OCI-LY7 (cell line): ENCODE data around the gene SLC22A8. TPM values are rescaled to one million over a fixed set of nuclear protein-coding genes. Genes with fewer than 3 reads are reported as not detected.
"Not testable (repeated sequence)": the region's sequence is repeated elsewhere in the genome, so short reads cannot be mapped to it uniquely, and the experiment has no call there.

ENCODE experiments used
- Bru-seq: library from RNA; stranded (reverse); fragments of 400-500 nt; gene quantifications from one replicate; lab custom pipeline; 2021; lab: Mats Ljungman, UMichigan
- BruChase-seq, 2 experiments: library from RNA; stranded (reverse); fragments of 400-500 nt; gene quantifications; one replicate each; lab custom pipeline; 2021; lab: Mats Ljungman, UMichigan
- BruUV-seq: library from RNA; stranded (reverse); fragments of 400-500 nt; replicated peaks from 2 replicates; lab custom pipeline; 2021; lab: Mats Ljungman, UMichigan
- CTCF ChIA-PET: fragments of 300-600 bp; sonication (Branson Sonifier 250); formaldehyde crosslinking; loops from one replicate; lab custom pipeline; 2022; ENCODE audit warnings: antibody characterized with exemption; ENCODE audit not compliant: unreplicated experiment; lab: Charles Lee
- POLR2A ChIA-PET: fragments of 300-600 bp; sonication (Branson Sonifier 250); formaldehyde crosslinking; loops from one replicate; lab custom pipeline; 2022; ENCODE audit warnings: antibody characterized with exemption; lab: Charles Lee
- DNase-seq: peaks from one replicate; pipeline ENCODE4 v3.0.0-alpha.2; 2015; ENCODE audit warnings: low spot score
- H2AFZ ChIP-seq: fragments of 200-600 bp; sonication (generic), shearing (Covaris generic); 2 replicates; pipeline ENCODE4 v1.6.1; 2014; ENCODE audit warnings: mild to moderate bottlenecking, antibody characterized with exemption, low read length, moderate library complexity
- H3K27ac ChIP-seq: fragments of 200-600 bp; sonication (generic); 2 replicates; pipeline ENCODE4 v1.5.1; 2014; ENCODE audit warnings: mixed run types, low read depth, mild to moderate bottlenecking, moderate library complexity, low read length, inconsistent platforms; ENCODE audit not compliant: poor library complexity, severe bottlenecking
- H3K36me3 ChIP-seq: fragments of 200-600 bp; sonication (generic); 2 replicates; pipeline ENCODE4 v1.6.1; 2014; ENCODE audit warnings: mild to moderate bottlenecking, antibody characterized with exemption, low read length, moderate library complexity, mixed read lengths; ENCODE audit not compliant: insufficient read depth
- H3K4me1 ChIP-seq: fragments of 200-600 bp; sonication (generic); 2 replicates; pipeline ENCODE4 v1.5.1; 2014; ENCODE audit warnings: mild to moderate bottlenecking, low read length; ENCODE audit not compliant: insufficient read depth, poor library complexity, severe bottlenecking
- H3K4me2 ChIP-seq: fragments of 200-600 bp; sonication (generic); 2 replicates; pipeline ENCODE4 v1.6.1; 2014; ENCODE audit warnings: mild to moderate bottlenecking, low read length
- H3K4me3 ChIP-seq: fragments of 200-600 bp; sonication (generic); 2 replicates; pipeline ENCODE4 v1.5.1; 2014; ENCODE audit warnings: mild to moderate bottlenecking, low read depth, low read length; ENCODE audit not compliant: poor library complexity, severe bottlenecking
- H3K79me2 ChIP-seq: fragments of 200-600 bp; sonication (generic); 2 replicates; pipeline ENCODE4 v1.6.1; 2016; ENCODE audit warnings: low read depth, mild to moderate bottlenecking, low read length, moderate library complexity, mixed read lengths; ENCODE audit not compliant: insufficient read depth
- H3K9me2 ChIP-seq: fragments of 200-600 bp; sonication (generic); 2 replicates; pipeline ENCODE4 v1.6.1; 2016; ENCODE audit warnings: mild to moderate bottlenecking, low read length, mixed read lengths; ENCODE audit not compliant: insufficient read depth
- H3K9me3 ChIP-seq: fragments of 200-600 bp; sonication (generic); 2 replicates; pipeline ENCODE4 v1.6.1; 2014; ENCODE audit warnings: mild to moderate bottlenecking, mixed run types, low read length, mixed read lengths
- H4K20me1 ChIP-seq: fragments of 200-600 bp; sonication (generic); 2 replicates; pipeline ENCODE4 v1.6.1; 2014; ENCODE audit warnings: mild to moderate bottlenecking, antibody characterized with exemption, low read length, moderate library complexity, mixed read lengths; ENCODE audit not compliant: insufficient read depth
- CTCF ChIP-seq: fragments of 200-600 bp; sonication (generic); conservative IDR thresholded peaks from 2 replicates; pipeline ENCODE4 v1.5.1; 2014; ENCODE audit warnings: mild to moderate bottlenecking, antibody characterized with exemption, low read length, moderate library complexity, mixed read lengths
- EZH2phosphoT487 ChIP-seq: fragments of 200-600 bp; sonication (generic); IDR thresholded peaks from 2 replicates; pipeline ENCODE4 v1.6.1; 2018; ENCODE audit warnings: low read depth, borderline replicate concordance, mild to moderate bottlenecking, mixed run types, antibody characterized with exemption, low read length, moderate library complexity, mixed read lengths
- intact Hi-C: fragments of 100-400 bp; cut with micrococcal nuclease; formaldehyde crosslinking; loops from one replicate; pipeline ENCODE4 v1.10.0; 2022; ENCODE audit not compliant: unreplicated experiment
- long read RNA-seq: library from polyadenylated mRNA; stranded (forward); transcript quantifications from one replicate; pipeline ENCODE4 v2.0.0, GENCODE V29; 2022
- total RNA-seq, 2 experiments: library from RNA; depleted of rRNA in 1 of 2; stranded (reverse); fragments of >200 nt in 1 of 2; shearing (Covaris generic) in 1 of 2; gene quantifications; 2 replicates each; pipeline ENCODE4 v1.2.3, GENCODE V29; 2014 to 2022

SLC22A8 gene, protein sequence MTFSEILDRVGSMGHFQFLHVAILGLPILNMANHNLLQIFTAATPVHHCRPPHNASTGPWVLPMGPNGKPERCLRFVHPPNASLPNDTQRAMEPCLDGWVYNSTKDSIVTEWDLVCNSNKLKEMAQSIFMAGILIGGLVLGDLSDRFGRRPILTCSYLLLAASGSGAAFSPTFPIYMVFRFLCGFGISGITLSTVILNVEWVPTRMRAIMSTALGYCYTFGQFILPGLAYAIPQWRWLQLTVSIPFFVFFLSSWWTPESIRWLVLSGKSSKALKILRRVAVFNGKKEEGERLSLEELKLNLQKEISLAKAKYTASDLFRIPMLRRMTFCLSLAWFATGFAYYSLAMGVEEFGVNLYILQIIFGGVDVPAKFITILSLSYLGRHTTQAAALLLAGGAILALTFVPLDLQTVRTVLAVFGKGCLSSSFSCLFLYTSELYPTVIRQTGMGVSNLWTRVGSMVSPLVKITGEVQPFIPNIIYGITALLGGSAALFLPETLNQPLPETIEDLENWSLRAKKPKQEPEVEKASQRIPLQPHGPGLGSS
- total RNA-seq (2014; rRNA removed; shearing (Covaris generic)) (not detected in 2 replicates), total RNA-seq (2022) (not detected in 2 replicates), Bru-seq, nascent RNA (not detected), BruChase-seq, experiment 1, labeled RNA remaining after a 6-hour chase (not detected), BruChase-seq, experiment 2, labeled RNA remaining after a 2-hour chase (not detected)
- long read RNA-seq, result 0 reads

- intact Hi-C loops, result no loop called here
- ChIA-PET POLR2A (no interaction called here), CTCF (no interaction called here)
- no peaks in the 10 kb centered on the region for H4K20me1 ChIP-seq
- no peak within 1 kb of the TSS for H2AFZ ChIP-seq
- H3K9me2 ChIP-seq, result no peaks in the 10 kb centered on the region
- no TSS peak for BruUV-seq
- no peak within 1 kb of the TSS for H3K4me3 ChIP-seq
- H3K36me3 ChIP-seq, result no peaks in the 10 kb centered on the region
- no peaks in the 10 kb centered on the region for H3K9me3 ChIP-seq
- no peaks in the 10 kb centered on the region for H3K4me1 ChIP-seq
- TF ChIP-seq CTCF (no peak), EZH2phosphoT487 (no peak)
- no peak within 1 kb of the TSS for H3K4me2 ChIP-seq
- H3K27ac ChIP-seq, result no peak within 1 kb of the TSS
- H3K79me2 ChIP-seq, result no peaks in the 10 kb centered on the region
- DNase-seq, result no peak
Measured at GRCh38 chr11:63015521-63016215, at the start of gene SLC22A8. TSS of gene SLC22A8 (minus strand) at chr11:63015841. CDS start at chr11:63014958, 883 bp downstream.

DNA sequence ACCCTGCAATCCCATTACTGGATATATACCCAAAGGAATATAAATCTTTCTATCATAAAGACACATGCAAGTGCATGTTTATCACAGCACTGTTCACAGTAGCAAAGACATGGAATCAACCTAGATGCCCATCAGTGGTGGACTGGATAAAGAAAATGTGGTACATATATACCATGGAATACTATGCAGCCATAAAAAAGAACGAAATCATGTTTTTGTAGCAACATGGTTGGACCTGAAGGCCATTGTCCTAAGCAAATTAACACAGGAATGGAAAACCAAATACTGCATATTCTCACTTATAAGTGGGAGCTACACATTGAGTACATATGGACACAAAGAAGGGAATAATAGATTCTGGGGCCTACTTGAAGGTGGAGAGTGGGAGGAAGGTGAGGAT is 30.6 kb upstream of the SLC22A8 start:
- H3K79me2 ChIP-seq, POLR2A ChIA-PET, H3K27ac ChIP-seq, H3K4me1 ChIP-seq, H3K36me3 ChIP-seq, intact Hi-C loops, BruUV-seq, H3K9me2 ChIP-seq, DNase-seq, H3K4me2 ChIP-seq, CTCF ChIA-PET, H2AFZ ChIP-seq, H4K20me1 ChIP-seq, H3K9me3 ChIP-seq, H3K4me3 ChIP-seq: not testable (repeated sequence)

GRCh38 chr11:63042596-63042995 is 27.0 kb upstream of the SLC22A8 start:
- no peak for TF ChIP-seq EZH2phosphoT487
- TF ChIP-seq CTCF, result no peak
- Histone ChIP-seq H3K36me3 (no peaks in the 10 kb centered on the region), H3K4me2 (no peak overlapping the region), H3K9me3 (no peaks in the 10 kb centered on the region), H3K79me2 (no peaks in the 10 kb centered on the region), H4K20me1 (no peaks in the 10 kb centered on the region), H3K9me2 (no peaks in the 10 kb centered on the region), H2AFZ (no peak overlapping the region), H3K4me1 (no peaks in the 10 kb centered on the region), H3K27ac (no peak overlapping the region), H3K4me3 (no peak overlapping the region)
- BruUV-seq, result no TSS peak
- no peak for DNase-seq
- intact Hi-C loops, result no loop called here
- ChIA-PET POLR2A (no interaction called here), CTCF (no interaction called here)
